ENCODE measurements around the gene LRRC8B. TPM values are rescaled to one million over a fixed set of nuclear protein-coding genes. Genes with fewer than 3 reads are reported as not detected.

Gene LRRC8B
- total and polyA plus RNA-seq, 2 of the 8 experiments (the other 6 are each of a cell fraction or from before 2014, with no cell fraction given): 18.4 to 29.2 TPM

DNA sequence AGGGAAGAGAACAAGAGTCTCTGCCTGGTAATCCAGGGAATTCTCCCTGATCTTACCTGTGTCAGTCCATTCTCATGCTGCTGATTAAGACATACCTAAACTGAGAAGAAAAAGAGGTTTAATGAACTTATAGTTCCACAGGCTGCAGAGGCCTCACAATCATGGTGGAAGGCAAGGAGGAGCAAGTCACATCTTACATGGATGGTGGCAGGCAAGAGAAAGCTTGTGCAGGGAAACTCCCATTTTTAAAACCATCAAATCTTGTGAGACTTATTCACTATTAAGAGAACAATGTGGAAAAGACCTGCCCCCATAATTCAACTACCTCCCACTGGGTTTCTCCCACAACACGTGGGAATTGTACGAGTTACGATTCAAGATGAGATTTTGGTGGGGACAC lies 34.2 kb upstream of the LRRC8B start:
- Histone ChIP-seq H3K27ac (ENCODE audit: low read depth, low read length) (no peak overlapping the region), H3K79me1 (ENCODE audit: low read depth, low read length) (no peaks in the 10 kb centered on the region), H3K56ac (replicated peaks; ENCODE audit: insufficient read length, low read depth, low read length) (no peak overlapping the region), H4K91ac (replicated peaks; ENCODE audit: insufficient read length, low read length) (no peak overlapping the region), H4K8ac (ENCODE audit: extremely low read depth, insufficient read depth, low read length) (no peak overlapping the region), H3K9me3 (ENCODE audit: insufficient read depth in 2 of 2, low read depth in 1 of 2, low read length in 1 of 2) (peaks cover 5 to 6% of the 10 kb centered on the region in 2 experiments; a peak in 1 of 4 replicates), H3K36me3 (ENCODE audit: control insufficient read depth in 2 of 4, insufficient read depth in 4 of 4, low read length in 3 of 4) (no peaks in the 10 kb centered on the region), H4K5ac (ENCODE audit: insufficient read length, low read depth, low read length) (no peak overlapping the region), H3K9ac (replicated peaks in 1 of 4; ENCODE audit: extremely low read depth in 1 of 4, low read depth in 3 of 4, low read length in 3 of 4) (no peak overlapping the region), H2BK5ac (ENCODE audit: low read depth, low read length) (no peak overlapping the region), H2BK12ac (ENCODE audit: low read depth, low read length) (no peak overlapping the region), H3K79me2 (ENCODE audit: control insufficient read depth in 1 of 2, insufficient read depth in 2 of 2, low read length in 2 of 2) (no peaks in the 10 kb centered on the region), H3K4me2 (ENCODE audit: insufficient read depth in 1 of 2, low read depth in 2 of 2, low read length in 2 of 2) (no peak overlapping the region), H3K4me3 (ENCODE audit: extremely low read depth in 1 of 4, insufficient read depth in 2 of 4, low read depth in 3 of 4, low read length in 4 of 4) (no peak overlapping the region), H2AK5ac (ENCODE audit: low read depth, low read length) (no peak overlapping the region), H2AFZ (ENCODE audit: low read length) (no peak overlapping the region), H3K14ac (ENCODE audit: insufficient read length) (no peak overlapping the region), H3K23ac (ENCODE audit: insufficient read length) (no peak overlapping the region), H2BK15ac (ENCODE audit: low read length) (no peak overlapping the region), H4K20me1 (replicated peaks in 1 of 2; ENCODE audit: control insufficient read depth in 1 of 2, insufficient read depth in 2 of 2, low read length in 2 of 2) (no peaks in the 10 kb centered on the region), H3K4me1 (replicated peaks in 1 of 4; ENCODE audit: control insufficient read depth in 3 of 4, insufficient read depth in 4 of 4, low read length in 3 of 4) (no peaks in the 10 kb centered on the region), H2BK120ac (replicated peaks; ENCODE audit: low read depth, low read length) (no peak overlapping the region), H3K23me2 (ENCODE audit: low read depth, low read length) (no peaks in the 10 kb centered on the region), H3K27me3 (replicated peaks in 1 of 4; ENCODE audit: control insufficient read depth in 3 of 4, extremely low read depth in 1 of 4, insufficient read depth in 3 of 4, low read length in 3 of 4) (no peaks in the 10 kb centered on the region), H3K18ac (ENCODE audit: extremely low read depth, low read length) (no peak overlapping the region), H2BK20ac (ENCODE audit: low read length) (no peak overlapping the region), H3K4ac (replicated peaks; ENCODE audit: insufficient read length, low read depth, low read length) (no peak overlapping the region)
- ChIA-PET POLR2A (ENCODE audit: partially characterized antibody) (no interaction called here), CTCF (ENCODE audit: partially characterized antibody) (no interaction called here)
- no peak for DNase-seq (ENCODE audit: low read depth in 1 of 2, low spot score in 2 of 2)
- FAIRE-seq: no peak
- TF ChIP-seq RFX5 (IDR thresholded peaks at IDR 0.05; ENCODE audit: borderline replicate concordance, low read depth, low read length) (no peak), TAF1 (IDR thresholded peaks at IDR 0.05; ENCODE audit: low read depth, low read length) (no peak), RXRA (IDR thresholded peaks at IDR 0.05; ENCODE audit: insufficient read depth, low read depth, low read length) (no peak)
- 100% methylated on average over 3 of the region's 3 CpGs; no CpG with 5 or more reads in 1 of the 2 experiments for WGBS, 2 experiments (ENCODE audit: extremely low coverage in 1 of 2, insufficient coverage in 1 of 2, insufficient read length in 1 of 2, insufficient replicate concordance in 2 of 2, low coverage in 1 of 2, low lambda C conversion rate in 2 of 2, missing lambda C conversion rate in 1 of 2)

Data from H1 (cell line).